NCI-H2227 (cell line): ENCODE data around the gene GPR146.

Experiments
- DNase-seq: peaks from one replicate; lab custom pipeline; 2025; ENCODE audit not compliant: unreplicated experiment; lab: John Stamatoyannopoulos, UW

Gene GPR146

GRCh38 chr7:1103789-1104515 lies 59.6 kb downstream of the GPR146 start:
- DNase-seq = no peak

GRCh38 chr7:1104516-1105179 lies 60.3 kb downstream of the GPR146 start:
- DNase-seq = no peak

GRCh38 chr7:1105189-1105588 lies 60.8 kb downstream of the GPR146 start:
- no peak for DNase-seq

- DNase-seq = no peak
Measured at GRCh38 chr7:1106063-1106792, 61.9 kb downstream of the GPR146 start.

GRCh38 chr7:1106793-1107421 lies 62.6 kb downstream of the GPR146 start:
- DNase-seq = no peak

- no peak for DNase-seq
Measured at GRCh38 chr7:1108264-1108920, 64.0 kb downstream of the GPR146 start.
